ENCODE data around the gene SACM1L. TPM values are rescaled to one million over a fixed set of nuclear protein-coding genes. Genes with fewer than 3 reads are reported as not detected.
A peak's percentile ranks its signal among the peaks of the same experiment; 100 is the strongest.

Gene SACM1L
- total and polyA plus RNA-seq, 2 of the 13 experiments (the other 11 are each of a cell fraction or from before 2014, with no cell fraction given), result 15.1 to 27.8 TPM

DNA sequence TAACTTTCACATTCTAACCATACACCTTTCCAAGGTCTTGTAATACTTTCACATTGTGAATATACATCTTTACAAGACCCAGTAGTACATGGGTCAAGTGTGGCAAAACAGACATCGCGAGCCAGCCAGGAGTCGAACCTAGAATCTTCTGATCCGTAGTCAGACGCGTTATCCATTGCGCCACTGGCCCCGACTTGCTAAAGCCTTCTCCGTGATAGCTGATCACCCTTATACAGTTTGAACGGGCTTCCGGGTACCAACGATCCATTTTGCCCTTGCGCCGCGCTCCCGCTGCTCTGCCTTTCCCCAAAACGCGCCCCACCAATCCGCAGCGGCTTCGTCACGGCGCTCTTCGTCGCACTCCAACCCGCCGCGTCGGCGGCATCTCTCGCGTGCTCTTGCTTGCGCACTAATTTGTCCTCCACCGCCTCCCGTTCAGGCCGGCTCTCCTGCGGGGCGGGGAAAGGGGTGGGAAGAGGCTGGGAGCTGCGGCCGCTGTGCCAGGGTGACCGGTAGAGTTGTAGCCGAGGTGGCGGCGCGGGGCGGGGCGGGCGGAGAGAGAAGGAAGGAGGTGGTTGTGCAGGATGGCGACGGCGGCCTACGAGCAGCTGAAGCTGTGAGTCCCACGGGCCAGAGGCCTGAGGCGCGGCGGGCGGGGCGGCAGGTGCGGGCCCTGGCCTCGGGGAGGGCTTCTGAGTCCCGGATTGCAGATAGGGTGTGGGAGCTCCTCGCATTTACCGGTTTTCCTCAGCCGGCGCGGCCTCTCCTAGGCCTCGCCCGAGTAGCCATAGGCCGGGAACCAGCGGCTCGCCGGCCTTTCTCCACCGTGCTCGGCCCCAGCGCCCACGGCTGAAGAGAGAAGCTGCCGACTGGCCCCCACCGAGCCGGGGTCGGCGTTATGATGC lies at the start of gene SACM1L (continued):
- TF ChIP-seq, protein P1, sequence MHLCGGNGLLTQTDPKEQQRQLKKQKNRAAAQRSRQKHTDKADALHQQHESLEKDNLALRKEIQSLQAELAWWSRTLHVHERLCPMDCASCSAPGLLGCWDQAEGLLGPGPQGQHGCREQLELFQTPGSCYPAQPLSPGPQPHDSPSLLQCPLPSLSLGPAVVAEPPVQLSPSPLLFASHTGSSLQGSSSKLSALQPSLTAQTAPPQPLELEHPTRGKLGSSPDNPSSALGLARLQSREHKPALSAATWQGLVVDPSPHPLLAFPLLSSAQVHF (CRISPR knock-in tag; IDR thresholded peaks at IDR 0.05), result peak; percentile 59; the same call in 1 of the 2 replicates
- peak; percentile 31; the same call in 1 of the 2 replicates for TF ChIP-seq ZSCAN22 (CRISPR knock-in tag; IDR thresholded peaks at IDR 0.05)
- no peak for TF ChIP-seq SMARCE1 (IDR thresholded peaks at IDR 0.05; ENCODE audit: borderline replicate concordance)
- TF ChIP-seq ZFP36 (IDR thresholded peaks at IDR 0.05; ENCODE audit: borderline replicate concordance, low read depth, low read length, partially characterized antibody), result peak; percentile 10
- no peak for TF ChIP-seq ZNF550 (CRISPR knock-in tag; IDR thresholded peaks at IDR 0.05; ENCODE audit: borderline replicate concordance)
- peak; percentile 83; the same call in 1 of the 2 replicates for TF ChIP-seq ZNF138 (CRISPR knock-in tag; IDR thresholded peaks at IDR 0.05; ENCODE audit: low read depth)
- TF ChIP-seq MED1 (CRISPR knock-in tag; IDR thresholded peaks at IDR 0.05), result peak; percentile 87
- no peak; the same call in none of the 2 replicates for TF ChIP-seq SSRP1 (CRISPR knock-in tag; IDR thresholded peaks at IDR 0.05)
- TF ChIP-seq, protein P2, sequence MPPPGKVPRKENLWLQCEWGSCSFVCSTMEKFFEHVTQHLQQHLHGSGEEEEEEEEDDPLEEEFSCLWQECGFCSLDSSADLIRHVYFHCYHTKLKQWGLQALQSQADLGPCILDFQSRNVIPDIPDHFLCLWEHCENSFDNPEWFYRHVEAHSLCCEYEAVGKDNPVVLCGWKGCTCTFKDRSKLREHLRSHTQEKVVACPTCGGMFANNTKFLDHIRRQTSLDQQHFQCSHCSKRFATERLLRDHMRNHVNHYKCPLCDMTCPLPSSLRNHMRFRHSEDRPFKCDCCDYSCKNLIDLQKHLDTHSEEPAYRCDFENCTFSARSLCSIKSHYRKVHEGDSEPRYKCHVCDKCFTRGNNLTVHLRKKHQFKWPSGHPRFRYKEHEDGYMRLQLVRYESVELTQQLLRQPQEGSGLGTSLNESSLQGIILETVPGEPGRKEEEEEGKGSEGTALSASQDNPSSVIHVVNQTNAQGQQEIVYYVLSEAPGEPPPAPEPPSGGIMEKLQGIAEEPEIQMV (CRISPR knock-in tag; IDR thresholded peaks at IDR 0.05; ENCODE audit: low read depth), result peak; percentile 46; the same call in 1 of the 2 replicates
- peak; percentile 81; the same call in 1 of the 2 replicates for TF ChIP-seq ZFP36L1 (CRISPR knock-in tag; IDR thresholded peaks at IDR 0.05)
- TF ChIP-seq, protein P3, sequence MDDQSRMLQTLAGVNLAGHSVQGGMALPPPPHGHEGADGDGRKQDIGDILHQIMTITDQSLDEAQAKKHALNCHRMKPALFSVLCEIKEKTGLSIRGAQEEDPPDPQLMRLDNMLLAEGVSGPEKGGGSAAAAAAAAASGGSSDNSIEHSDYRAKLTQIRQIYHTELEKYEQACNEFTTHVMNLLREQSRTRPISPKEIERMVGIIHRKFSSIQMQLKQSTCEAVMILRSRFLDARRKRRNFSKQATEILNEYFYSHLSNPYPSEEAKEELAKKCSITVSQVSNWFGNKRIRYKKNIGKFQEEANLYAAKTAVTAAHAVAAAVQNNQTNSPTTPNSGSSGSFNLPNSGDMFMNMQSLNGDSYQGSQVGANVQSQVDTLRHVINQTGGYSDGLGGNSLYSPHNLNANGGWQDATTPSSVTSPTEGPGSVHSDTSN (CRISPR knock-in tag; IDR thresholded peaks at IDR 0.05; ENCODE audit: borderline replicate concordance), result 0 out of 2 replicates have a peak, but pooled peaks have one; percentile 37
- TF ChIP-seq NRL (CRISPR knock-in tag; IDR thresholded peaks at IDR 0.05; ENCODE audit: borderline replicate concordance), result peak; percentile 73; the same call in 1 of the 2 replicates
- peak; percentile 58; the same call in 1 of the 2 replicates for TF ChIP-seq ZNF589 (CRISPR knock-in tag; conservative IDR thresholded peaks at IDR 0.05)
- TF ChIP-seq, protein P4, sequence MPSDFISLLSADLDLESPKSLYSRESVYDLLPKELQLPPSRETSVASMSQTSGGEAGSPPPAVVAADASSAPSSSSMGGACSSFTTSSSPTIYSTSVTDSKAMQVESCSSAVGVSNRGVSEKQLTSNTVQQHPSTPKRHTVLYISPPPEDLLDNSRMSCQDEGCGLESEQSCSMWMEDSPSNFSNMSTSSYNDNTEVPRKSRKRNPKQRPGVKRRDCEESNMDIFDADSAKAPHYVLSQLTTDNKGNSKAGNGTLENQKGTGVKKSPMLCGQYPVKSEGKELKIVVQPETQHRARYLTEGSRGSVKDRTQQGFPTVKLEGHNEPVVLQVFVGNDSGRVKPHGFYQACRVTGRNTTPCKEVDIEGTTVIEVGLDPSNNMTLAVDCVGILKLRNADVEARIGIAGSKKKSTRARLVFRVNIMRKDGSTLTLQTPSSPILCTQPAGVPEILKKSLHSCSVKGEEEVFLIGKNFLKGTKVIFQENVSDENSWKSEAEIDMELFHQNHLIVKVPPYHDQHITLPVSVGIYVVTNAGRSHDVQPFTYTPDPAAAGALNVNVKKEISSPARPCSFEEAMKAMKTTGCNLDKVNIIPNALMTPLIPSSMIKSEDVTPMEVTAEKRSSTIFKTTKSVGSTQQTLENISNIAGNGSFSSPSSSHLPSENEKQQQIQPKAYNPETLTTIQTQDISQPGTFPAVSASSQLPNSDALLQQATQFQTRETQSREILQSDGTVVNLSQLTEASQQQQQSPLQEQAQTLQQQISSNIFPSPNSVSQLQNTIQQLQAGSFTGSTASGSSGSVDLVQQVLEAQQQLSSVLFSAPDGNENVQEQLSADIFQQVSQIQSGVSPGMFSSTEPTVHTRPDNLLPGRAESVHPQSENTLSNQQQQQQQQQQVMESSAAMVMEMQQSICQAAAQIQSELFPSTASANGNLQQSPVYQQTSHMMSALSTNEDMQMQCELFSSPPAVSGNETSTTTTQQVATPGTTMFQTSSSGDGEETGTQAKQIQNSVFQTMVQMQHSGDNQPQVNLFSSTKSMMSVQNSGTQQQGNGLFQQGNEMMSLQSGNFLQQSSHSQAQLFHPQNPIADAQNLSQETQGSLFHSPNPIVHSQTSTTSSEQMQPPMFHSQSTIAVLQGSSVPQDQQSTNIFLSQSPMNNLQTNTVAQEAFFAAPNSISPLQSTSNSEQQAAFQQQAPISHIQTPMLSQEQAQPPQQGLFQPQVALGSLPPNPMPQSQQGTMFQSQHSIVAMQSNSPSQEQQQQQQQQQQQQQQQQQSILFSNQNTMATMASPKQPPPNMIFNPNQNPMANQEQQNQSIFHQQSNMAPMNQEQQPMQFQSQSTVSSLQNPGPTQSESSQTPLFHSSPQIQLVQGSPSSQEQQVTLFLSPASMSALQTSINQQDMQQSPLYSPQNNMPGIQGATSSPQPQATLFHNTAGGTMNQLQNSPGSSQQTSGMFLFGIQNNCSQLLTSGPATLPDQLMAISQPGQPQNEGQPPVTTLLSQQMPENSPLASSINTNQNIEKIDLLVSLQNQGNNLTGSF (CRISPR knock-in tag; IDR thresholded peaks at IDR 0.05), result 0 out of 2 replicates have a peak, but pooled peaks have one; percentile 56
